ENCODE measurements around the gene LSR.
"Not testable (repeated sequence)": the region's sequence is repeated elsewhere in the genome, so short reads cannot be mapped to it uniquely, and the experiment has no call there.

The LSR gene

GRCh38 chr19:35268536-35269437 lies 20.0 kb downstream of the LSR start, which contains the start of gene USF2:
Gene USF2 (plus strand): TSS chr19:35268962. CDS start chr19:35269102, 140 bp downstream.
- DNase-seq, result peak; percentile 71

GRCh38 chr19:35269438-35270117 lies 20.8 kb downstream of the LSR start:
- peak; percentile 86 for DNase-seq

GRCh38 chr19:35270381-35270811 lies 21.6 kb downstream of the LSR start:
- DNase-seq, result no peak

- DNase-seq, result no peak
These were observed 22.7 kb downstream of the LSR start for GRCh38 chr19:35271546-35271945.

GRCh38 chr19:35272122-35272719 lies 23.4 kb downstream of the LSR start:
- peak; percentile 18 for DNase-seq

GRCh38 chr19:35272954-35273649 lies 24.3 kb downstream of the LSR start:
- no peak for DNase-seq

GRCh38 chr19:35273686-35274259 lies 25.0 kb downstream of the LSR start:
- DNase-seq, result no peak

- DNase-seq, result no peak
These were observed 25.5 kb downstream of the LSR start for GRCh38 chr19:35274323-35274722.

GRCh38 chr19:35276706-35277281 lies 28.0 kb downstream of the LSR start:
- no peak for DNase-seq

- DNase-seq, result no peak
These were observed 29.9 kb downstream of the LSR start for GRCh38 chr19:35278578-35279284.

GRCh38 chr19:35279374-35279773 lies 30.6 kb downstream of the LSR start:
- DNase-seq, result no peak

GRCh38 chr19:35279985-35280821 lies 31.4 kb downstream of the LSR start:
- DNase-seq, result no peak

GRCh38 chr19:35281303-35281702 lies 32.5 kb downstream of the LSR start:
- DNase-seq, result no peak

- DNase-seq, result no peak
These were observed 35.6 kb downstream of the LSR start for GRCh38 chr19:35284153-35285094.

GRCh38 chr19:35285095-35285449 lies 36.3 kb downstream of the LSR start:
- no peak for DNase-seq

GRCh38 chr19:35285465-35285864 lies 36.7 kb downstream of the LSR start:
- DNase-seq, result not testable (repeated sequence)

GRCh38 chr19:35286101-35286500 lies 37.3 kb downstream of the LSR start:
- DNase-seq, result not testable (repeated sequence)

- no peak for DNase-seq
These were observed 38.9 kb downstream of the LSR start for GRCh38 chr19:35287713-35288112.

- no peak for DNase-seq
These were observed 39.5 kb downstream of the LSR start for GRCh38 chr19:35288331-35288730.
